NB4 (cell line): Measurements from ENCODE around the gene NUP85.

Experiments
- DNase-seq: peaks from one replicate; pipeline ENCODE4 v3.0.0; 2010; ENCODE audit warnings: low read depth
- H3K4me3 ChIP-seq: one replicate; pipeline ENCODE4 v1.5.1; 2011; ENCODE audit warnings: mild to moderate bottlenecking, low read depth, low read length, moderate library complexity
- MYC ChIP-seq: IDR thresholded peaks from 2 replicates; pipeline ENCODE4 v1.6.1; 2011; ENCODE audit warnings: low read depth, low read length
- POLR2A ChIP-seq: IDR thresholded peaks from 2 replicates; pipeline ENCODE4 v1.6.1; 2011; ENCODE audit warnings: mild to moderate bottlenecking; ENCODE audit not compliant: insufficient read length; ENCODE audit errors: extremely low read depth
- TF ChIP-seq, protein P1 (sequence below): IDR thresholded peaks from 2 replicates; pipeline ENCODE4 v1.6.1; 2011; ENCODE audit warnings: low read depth, low read length
- TF ChIP-seq, protein P2 (sequence below): IDR thresholded peaks from one replicate; pipeline ENCODE4 v1.5.1; 2012; ENCODE audit warnings: low read depth, low read length

Gene NUP85

DNA sequence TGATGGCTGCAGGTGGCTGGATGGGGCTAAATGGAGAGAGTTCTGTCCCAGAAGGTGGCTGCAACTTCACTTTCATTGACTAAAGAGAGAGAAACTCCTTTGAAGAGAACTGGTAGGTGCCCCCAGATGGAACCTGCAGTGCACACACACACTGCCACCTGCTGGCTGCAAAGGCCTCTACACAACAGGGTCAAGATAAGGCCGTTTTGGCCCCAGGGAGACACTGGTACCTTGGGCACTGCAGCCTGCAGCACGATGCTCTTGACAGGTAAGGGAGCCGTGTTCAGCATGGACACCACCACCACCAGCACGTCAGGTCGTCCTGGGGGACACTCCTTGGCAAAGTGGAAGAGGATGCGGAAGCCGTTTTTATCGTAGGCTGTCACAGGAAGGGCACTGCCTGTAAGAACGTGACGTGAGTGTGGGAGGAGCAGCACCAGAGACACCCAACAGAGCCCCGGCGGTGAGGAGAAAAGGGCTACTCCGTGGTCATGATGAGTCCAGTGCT, 33.3 kb downstream of the NUP85 start:
- TF ChIP-seq, protein P1, sequence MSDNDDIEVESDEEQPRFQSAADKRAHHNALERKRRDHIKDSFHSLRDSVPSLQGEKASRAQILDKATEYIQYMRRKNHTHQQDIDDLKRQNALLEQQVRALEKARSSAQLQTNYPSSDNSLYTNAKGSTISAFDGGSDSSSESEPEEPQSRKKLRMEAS: no peak; the same call in 1 of the 2 replicates
- no peak for TF ChIP-seq POLR2A
- no peak for TF ChIP-seq MYC
- TF ChIP-seq, protein P2, sequence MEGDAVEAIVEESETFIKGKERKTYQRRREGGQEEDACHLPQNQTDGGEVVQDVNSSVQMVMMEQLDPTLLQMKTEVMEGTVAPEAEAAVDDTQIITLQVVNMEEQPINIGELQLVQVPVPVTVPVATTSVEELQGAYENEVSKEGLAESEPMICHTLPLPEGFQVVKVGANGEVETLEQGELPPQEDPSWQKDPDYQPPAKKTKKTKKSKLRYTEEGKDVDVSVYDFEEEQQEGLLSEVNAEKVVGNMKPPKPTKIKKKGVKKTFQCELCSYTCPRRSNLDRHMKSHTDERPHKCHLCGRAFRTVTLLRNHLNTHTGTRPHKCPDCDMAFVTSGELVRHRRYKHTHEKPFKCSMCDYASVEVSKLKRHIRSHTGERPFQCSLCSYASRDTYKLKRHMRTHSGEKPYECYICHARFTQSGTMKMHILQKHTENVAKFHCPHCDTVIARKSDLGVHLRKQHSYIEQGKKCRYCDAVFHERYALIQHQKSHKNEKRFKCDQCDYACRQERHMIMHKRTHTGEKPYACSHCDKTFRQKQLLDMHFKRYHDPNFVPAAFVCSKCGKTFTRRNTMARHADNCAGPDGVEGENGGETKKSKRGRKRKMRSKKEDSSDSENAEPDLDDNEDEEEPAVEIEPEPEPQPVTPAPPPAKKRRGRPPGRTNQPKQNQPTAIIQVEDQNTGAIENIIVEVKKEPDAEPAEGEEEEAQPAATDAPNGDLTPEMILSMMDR: peak; percentile 90
- H3K4me3 ChIP-seq: no peak overlapping the region
- DNase-seq: peak; percentile 80

DNA sequence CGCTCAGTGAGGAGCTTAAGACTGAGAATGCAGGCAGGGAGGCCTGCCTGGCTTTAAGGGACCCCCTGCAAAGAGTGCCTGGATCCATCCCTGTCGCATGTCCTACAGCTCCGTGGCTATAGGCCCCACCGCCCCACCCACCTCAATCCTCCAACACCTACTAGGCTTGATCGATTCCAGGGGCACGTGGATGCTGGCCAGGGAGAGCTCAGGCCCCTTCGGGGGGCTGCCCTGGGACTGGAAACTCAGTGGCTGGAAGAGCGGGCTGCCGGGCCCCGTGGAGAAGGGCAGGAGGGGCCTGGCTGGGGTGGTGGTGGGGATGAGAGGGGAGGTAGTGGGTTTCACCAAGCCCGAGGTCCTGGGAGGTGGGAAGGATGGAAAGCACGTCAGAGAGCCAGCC, 33.7 kb downstream of the NUP85 start:
- no peak for DNase-seq
- no peak overlapping the region for H3K4me3 ChIP-seq
- TF ChIP-seq, protein P2: no peak
- no peak for TF ChIP-seq POLR2A
- no peak for TF ChIP-seq MYC
- TF ChIP-seq, protein P1: no peak

DNA sequence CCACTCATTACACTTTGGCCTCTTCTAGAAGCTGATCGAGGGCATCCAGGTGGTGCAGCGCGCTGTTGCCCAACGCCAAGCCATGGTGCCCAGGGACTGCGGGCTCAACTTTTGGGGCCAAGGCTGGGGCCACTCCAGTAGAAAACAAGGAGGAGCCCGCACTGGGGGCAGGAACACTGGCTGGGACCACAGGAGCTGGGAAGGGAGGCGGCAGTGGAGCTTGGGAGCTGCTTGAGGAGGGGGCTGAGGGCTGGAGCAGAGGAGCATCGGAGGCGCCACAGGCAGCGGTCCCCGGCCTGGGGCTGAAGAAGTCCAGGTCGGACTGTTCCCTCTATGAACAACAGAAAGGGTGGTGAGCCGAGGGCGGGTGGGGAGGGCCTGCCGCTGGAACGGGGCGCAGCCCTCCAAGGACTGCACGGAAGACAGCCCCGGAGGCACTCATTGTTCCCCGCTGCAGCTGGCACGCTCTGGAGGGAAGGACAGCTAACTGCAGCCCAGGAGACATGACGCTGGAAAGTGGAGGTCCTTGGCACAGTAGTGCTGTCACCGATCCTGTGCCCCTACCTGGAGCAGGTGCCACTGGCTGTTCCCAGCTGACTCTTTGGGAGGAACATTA, 34.4 kb downstream of the NUP85 start:
- no peak for DNase-seq
- H3K4me3 ChIP-seq: no peak overlapping the region
- TF ChIP-seq POLR2A (no peak), MYC (no peak)
- TF ChIP-seq, protein P2: no peak

DNA sequence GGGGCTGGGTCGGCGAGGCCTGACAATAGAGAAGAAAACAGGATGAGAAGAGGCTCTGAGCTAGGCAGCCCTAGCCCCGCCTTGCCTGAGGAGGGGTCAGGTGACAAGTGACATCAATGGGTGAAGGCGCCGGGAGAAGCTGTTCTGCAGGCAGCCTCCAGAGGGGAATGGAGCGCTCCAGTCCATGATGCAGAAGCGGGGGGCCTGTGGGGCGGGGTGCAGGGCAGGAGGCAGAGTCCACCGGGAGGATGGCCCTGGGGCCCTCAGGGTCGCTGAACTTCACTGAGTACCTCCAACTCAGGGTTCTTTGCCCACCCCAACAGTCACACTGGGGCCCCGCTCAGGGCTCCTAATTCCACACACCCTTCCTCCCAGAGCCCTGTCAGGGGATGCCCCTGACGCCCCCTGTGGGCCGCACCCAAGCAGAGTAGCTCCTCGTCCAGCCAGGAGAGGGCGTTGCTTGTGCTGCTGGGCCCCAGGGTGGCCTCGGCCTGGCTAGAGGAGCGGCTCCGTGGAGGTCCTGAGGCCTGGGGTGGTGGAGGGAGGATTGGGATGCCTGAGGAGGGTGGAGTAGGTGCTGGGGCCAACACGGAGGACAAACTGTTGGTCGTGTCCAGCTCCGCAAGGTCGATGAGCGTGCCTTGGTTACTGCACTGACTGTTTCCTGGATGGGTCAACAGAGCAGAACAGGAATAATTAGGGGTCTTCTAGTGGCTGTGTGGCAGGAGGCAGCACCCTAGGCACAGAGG, 35.1 kb downstream of the NUP85 start:
- TF ChIP-seq, protein P2: peak; percentile 97
- TF ChIP-seq MYC: no peak
- no peak overlapping the region for H3K4me3 ChIP-seq
- DNase-seq: peak; percentile 70

DNA sequence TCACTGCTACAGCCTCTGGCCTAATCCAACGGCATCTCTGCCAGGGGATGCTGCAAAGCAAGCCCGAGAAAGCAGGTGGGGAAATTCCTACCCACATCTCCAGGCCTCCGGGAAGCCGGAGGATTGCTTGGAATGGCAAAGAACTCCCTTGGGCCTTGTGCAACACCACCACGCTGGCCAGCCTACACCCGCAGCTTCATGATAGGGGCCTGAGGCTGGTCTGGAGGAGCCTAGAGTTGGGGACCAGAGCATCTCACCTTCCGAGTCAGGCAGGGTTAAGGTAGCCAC, 35.6 kb downstream of the NUP85 start:
- TF ChIP-seq, protein P1: no peak
- TF ChIP-seq POLR2A (no peak), MYC (no peak)
- TF ChIP-seq, protein P2: no peak
- H3K4me3 ChIP-seq: no peak overlapping the region
- DNase-seq: no peak
